Measurements from ENCODE around the gene NFU1.
"Not testable (repeated sequence)": the region's sequence is repeated elsewhere in the genome, so short reads cannot be mapped to it uniquely, and the experiment has no call there.

NFU1 gene

GRCh38 chr2:69449906-69450305 lies 12.7 kb upstream of the NFU1 start:
- DNase-seq: no peak

DNA sequence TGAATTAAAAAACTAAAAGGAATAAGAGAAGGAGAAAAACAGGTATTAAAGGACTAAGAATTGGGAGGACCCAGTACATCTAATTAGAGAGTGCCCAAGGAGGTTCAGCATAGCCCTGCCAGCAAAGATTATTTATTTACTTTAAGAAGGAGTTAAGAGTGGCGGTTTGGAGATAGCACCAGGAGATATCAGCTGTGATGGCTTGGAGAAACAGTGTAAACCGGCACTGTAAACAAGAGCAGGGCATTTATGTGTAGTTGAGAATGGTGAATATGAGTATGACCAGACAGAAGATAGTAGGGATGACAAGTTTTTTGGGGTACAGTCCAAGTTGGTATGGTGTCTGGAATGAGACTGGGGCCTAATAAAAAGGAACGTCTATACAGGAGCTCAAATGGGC lies 6.4 kb upstream of the NFU1 start:
- not testable (repeated sequence) for DNase-seq

DNA sequence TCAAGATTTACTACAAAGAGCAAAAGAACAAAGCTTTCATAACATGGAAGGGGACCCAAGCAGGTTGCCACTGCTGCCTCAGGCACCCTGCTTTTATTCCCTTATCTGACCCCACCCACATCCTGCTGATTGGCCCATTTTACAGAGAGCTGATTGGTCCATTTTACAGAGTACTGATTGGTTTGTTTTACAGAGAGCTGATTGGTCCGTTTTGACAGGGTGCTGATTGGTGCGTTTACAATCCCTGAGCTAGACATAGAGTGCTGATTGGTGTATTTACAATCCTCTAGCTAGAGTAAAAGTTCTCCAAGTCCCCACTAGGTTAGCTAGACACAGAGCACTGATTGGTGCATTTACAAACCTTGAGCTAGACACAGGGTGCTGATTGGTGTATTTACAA lies 2.3 kb upstream of the NFU1 start:
- DNase-seq: not testable (repeated sequence)

GRCh38 chr2:69438580-69438979 lies 1.3 kb upstream of the NFU1 start:
- no peak for DNase-seq

DNA sequence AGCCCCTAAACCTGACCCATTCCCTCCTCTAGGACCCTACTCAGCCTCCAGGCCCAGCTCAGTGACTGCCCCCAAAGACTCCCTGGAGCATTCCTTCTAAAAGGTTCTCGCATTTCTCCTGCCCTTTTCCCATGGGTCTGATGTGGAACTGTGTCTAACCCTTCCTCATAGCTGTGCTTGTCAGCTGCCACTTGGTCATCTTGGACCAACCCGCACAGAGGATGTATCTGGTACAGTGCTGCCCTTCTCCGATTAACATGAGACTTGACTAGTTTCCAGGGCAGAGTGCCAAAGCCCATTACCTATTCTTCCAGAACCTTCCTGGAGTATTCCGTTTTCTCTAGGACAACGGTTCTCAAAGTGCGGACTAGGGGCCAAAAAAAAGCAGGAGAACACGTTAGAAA lies 518 bp upstream of the NFU1 start:
- no peak for DNase-seq

- DNase-seq: peak in 1 of 2 experiments; percentile 15
Measured at GRCh38 chr2:69436596-69436937, 668 bp downstream of the NFU1 start.

DNA sequence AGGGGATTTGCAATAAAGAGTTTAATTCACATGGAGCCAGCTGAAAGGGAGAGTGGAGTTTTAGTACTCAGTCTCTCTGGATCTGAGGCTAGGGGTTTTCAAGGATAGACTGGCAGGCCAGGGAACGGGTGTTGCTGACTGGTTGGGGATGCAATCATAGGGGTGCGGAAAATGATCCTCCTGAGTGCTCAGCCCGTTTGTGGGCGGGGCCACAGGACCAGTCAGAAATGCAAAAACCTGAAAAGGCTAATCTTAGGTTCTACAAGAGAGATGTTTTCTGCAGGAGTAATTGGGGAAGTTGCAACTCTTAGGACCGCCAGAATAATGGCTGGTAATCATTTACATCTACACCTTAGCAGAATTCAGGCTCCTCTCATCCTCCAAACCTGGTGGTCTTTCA lies 2.5 kb downstream of the NFU1 start:
- no peak for DNase-seq

DNA sequence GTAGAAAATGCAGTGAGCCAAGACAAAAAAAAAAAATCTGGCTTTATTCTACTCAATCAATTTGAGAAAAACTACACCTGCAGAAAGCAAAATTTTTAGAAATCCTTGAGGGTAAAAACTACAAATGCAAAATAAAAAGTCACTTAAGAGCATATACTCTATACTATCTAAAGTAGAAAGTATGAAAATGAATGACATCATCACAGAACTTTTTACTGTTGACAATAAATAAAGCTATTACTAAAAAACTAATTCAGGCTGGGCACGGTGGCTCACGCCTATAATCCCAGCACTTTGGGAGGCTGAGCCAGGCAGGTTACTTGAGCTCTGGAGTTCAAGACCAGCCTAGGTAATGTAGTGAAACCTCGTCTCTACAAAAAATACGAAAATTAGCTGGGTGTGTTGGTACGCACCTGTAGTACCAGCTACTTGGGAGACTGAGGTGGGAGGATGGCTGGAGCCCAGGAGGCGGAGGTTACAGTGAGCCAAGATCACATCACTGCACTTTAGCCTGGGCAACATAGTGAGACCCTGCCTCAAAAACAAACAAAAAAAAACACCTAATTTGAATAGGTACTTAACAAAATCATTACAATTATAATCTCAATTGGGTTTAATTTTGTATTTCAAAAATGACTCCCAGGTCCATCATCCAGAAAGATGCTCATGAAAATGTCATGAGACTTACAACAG lies 7.6 kb downstream of the NFU1 start:
- no peak for DNase-seq

DNA sequence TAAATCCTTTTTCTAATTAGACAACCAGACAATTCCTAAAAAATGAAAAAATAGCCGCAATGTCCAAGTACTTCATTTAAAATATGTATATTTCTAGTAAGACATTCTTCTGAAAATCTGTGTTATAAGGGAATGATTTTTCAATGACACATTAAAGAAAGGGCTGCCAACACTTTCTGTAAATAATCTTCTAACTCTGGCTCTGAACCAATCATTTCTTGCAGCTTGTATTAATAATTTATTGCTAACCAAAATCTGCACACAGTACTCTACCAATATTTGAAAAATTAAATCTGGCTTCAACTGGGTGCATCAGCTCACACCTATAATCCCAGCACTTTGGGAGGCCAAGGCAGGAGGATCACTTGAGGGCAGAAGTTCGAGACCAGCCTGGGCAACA lies 8.3 kb downstream of the NFU1 start:
- no peak for DNase-seq

DNA sequence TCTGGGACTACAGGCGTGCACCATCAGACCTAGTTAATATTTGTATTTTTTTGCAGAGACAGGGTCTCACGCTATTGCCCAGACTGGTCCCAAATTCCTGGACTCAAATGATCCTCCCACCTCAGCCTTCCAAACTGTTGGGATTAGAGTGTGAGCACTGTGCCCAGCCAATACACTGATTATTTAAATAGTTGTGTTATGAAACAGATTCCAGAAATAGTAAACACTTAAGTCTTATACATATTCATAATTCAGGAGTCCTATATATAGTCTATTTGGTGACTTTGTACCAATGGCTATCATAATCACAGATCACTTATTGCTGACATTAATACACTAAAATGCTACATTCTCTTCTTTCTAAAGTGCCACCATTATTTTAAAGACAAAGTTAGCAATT lies 12.8 kb downstream of the NFU1 start:
- no peak for DNase-seq

DNA sequence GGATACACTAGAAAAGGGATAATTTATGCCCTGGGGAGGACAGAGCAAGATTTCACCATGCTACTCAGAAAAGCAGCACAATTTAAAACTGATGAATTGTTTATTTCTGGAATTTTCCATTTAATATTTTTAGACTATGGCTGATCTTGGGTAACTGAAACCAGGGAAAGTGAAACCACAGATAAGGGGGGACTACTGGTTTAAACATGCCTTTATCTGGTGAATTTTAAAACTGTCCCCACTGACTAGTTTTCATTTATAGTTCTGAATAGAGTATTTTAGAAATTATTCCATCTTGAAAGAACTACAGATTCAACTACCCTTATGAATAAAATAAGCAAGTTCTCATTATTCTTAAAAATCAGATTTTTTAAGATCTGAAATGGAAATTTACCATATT lies 15.0 kb downstream of the NFU1 start:
- DNase-seq: no peak

DNA sequence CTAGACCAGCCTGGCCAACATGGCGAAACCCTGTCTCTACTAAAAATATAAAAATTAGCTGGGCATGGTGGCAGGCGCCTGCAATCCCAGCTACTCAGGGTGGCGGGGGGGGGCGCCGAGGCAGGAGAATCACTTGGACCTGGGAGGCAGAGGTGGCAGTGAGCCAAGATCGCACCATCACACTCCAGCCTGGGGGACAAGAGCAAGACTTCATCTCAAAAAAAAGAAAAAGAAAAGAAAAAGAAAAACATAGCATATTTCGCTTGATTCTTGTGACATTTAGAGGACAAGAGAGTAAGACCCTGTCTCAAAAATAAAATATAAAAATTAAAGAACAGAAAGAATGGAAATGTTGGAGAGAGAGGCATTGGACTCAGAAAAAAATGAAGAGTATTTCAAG lies 18.1 kb downstream of the NFU1 start:
- DNase-seq: not testable (repeated sequence)

DNA sequence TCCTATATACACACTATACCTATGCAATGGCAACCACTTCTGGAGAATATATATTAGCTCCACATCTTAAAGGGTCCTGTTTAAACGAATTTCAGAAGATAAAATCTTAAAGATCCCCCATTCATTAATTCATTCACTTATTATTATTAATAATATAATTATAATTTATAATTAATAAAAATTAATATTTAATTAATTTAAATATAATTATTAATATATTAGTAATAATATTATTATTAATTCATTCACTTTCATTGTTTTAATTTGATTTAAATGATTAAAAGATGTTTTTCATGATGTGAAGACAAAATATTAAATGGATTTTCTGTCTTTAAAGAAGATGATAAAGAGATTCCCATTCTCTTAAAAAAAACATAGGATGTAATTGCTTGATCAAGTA lies 21.1 kb downstream of the NFU1 start:
- DNase-seq: no peak

GRCh38 chr2:69411120-69411519 lies 26.1 kb downstream of the NFU1 start:
- no peak for DNase-seq

- no peak for DNase-seq
Measured at GRCh38 chr2:69405306-69405705, 31.9 kb downstream of the NFU1 start.

- no peak for DNase-seq
Measured at GRCh38 chr2:69400121-69400520, 37.1 kb downstream of the NFU1 start.

DNA sequence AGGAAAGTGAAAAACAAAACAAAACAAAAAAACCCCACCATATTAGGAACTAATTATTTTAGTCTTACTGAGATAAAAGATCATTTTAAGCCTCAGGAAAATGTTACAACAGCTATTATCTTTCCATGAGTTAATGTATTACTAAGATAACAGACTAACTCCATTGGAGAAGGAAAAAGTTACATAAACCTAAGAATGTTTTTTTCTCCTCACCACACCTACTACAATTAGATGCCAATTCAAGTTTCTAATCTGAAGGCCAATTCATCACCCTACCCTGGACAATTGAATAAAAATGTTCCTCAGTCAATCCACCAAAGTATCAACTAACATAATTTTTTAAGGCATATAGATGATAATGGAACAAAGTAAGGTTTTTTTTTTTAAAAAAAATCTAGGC lies 40.0 kb downstream of the NFU1 start:
- DNase-seq: no peak

- no peak for DNase-seq
Measured at GRCh38 chr2:69395866-69396265, 41.4 kb downstream of the NFU1 start.

DNA sequence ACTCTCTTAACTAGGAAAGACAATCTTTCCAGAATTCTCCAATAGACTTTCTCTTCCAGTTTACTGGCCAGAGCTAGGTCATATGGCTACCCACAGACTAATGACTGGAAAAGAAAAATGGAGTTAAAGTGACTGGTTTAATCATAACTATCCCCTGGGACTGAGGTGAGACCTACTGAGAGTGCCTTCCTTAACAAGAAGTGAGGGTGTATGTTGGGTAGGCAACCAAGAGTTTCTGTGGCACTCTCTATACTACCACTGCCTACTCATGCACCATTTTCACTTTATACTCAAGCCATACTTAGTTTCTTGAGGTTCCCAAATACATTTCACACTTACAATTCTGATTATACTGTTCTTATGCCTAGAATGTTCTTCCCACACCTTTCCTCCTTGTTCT lies 43.3 kb downstream of the NFU1 start:
- no peak for DNase-seq

DNA sequence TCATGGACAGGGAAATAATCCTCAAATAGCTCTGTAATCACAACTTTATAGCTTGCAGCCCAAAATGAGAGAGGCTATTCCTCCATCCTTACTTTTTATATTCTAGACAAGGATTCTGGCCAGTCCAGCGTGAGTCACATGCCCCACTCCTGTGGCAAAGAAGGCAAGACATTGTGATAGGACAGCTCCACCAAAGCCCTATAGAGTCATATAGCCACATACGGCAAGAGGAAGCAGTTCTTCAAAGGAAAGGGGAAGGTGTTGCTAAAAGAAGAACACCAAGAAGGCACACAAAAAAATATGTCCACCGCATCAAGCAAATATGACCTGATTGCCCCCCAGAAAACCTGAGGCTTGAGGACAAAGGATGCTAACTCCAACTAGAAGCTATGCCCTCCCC lies 46.8 kb downstream of the NFU1 start:
- no peak for DNase-seq

- no peak for DNase-seq
Measured at GRCh38 chr2:69390001-69390400, 47.2 kb downstream of the NFU1 start.

DNA sequence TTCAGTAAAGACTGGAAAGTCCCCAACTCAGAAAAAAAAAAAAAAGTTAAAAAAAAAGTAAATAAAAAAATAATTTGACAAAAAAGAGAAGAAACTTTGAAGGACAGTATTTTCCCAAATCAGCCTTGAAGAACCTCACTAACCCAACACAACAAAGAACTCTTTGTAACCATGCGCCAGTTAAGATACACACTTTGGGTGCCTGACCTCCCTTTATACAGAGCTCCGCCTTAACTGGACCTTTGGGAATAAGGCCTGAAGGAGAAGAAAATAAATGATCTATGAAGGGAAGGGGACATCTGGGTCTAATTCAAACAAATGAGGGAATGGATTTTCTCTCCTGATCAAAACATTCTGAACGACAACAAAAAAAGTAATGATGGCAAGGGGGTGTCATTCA lies 48.0 kb downstream of the NFU1 start:
- DNase-seq: no peak

GRCh38 chr2:69387770-69388481 lies 49.3 kb downstream of the NFU1 start:
- DNase-seq: no peak

DNA sequence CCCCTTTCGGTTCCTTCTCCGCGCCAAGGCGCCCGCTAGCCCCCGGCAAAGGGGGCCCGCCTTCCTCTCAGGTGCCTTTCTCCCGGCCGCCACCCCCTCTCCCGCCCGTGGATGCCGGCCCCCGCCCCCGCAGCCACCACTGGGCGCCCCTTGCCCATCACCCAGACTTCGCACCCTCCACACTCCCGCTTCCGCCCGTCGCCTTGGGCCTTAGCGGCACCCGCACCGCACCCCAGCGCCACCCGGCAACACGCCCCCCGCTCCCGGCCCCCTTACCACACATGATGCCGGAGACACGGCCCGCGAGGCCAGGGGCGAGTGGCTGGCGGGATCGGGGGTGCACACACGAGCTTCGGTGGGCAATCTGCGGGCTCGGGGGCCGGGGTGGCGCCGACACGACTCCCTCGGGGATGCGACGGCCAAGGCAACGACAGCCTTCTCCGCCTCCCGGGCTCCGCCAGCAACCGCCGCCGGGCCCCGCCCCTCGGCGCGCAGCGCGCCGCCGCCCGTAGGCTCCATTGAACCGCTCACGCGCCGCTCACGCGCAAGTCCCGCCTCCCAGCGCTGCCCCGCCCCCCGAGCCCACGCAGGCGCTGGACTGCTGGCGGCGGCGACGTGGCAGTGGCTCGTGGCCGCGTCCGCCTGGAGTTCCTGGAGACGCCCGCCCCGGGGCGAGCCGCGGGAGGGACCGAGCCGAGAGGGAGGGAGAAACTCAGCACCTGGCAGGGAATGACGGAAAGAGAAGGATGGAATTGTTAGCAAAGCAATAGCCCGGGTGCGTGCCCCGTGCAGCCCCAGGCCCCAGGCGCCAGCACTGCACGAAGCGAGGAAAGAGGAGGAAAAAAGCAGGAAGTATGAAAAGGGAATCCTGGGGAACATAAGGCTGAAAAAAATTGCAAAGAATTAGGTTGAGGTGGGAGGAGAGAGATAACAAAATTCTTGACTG lies 50.2 kb downstream of the NFU1 start, which contains the start of gene GFPT1:
GFPT1 (minus strand) TSS at position 439 of the 946 bp plus-strand sequence; CDS start at position 283, 156 bp downstream.
- peak; percentile 94 to 95 for DNase-seq
